Rectal smooth muscle tissue (tissue), 1 donor: ENCODE data around the gene SCYL1.
A peak's percentile ranks its signal among the peaks of the same experiment; 100 is the strongest.

Experiments used
- H3K27ac ChIP-seq: one replicate; pipeline ENCODE4 v1.7.0; 2013; ENCODE audit warnings: low read depth, low read length, inconsistent platforms
- H3K27me3 ChIP-seq: one replicate; pipeline ENCODE4 v1.7.0; 2013; ENCODE audit warnings: low read length; ENCODE audit not compliant: control insufficient read depth, insufficient read depth
- H3K36me3 ChIP-seq: one replicate; pipeline ENCODE4 v1.7.0; 2013; ENCODE audit warnings: low read length; ENCODE audit not compliant: control insufficient read depth, insufficient read depth
- H3K4me1 ChIP-seq: one replicate; pipeline ENCODE4 v1.7.0; 2013; ENCODE audit warnings: low read length; ENCODE audit not compliant: control insufficient read depth, insufficient read depth
- H3K4me3 ChIP-seq: one replicate; pipeline ENCODE4 v1.7.0; 2013; ENCODE audit warnings: low read length
- H3K9ac ChIP-seq: one replicate; pipeline ENCODE4 v1.7.0; 2013; ENCODE audit warnings: low read length

Gene SCYL1

GRCh38 chr11:65576867-65577755 is 52.2 kb downstream of the SCYL1 start:
- no peaks in the 10 kb centered on the region for H3K27me3 ChIP-seq
- peak overlapping the region; percentile 87 for H3K9ac ChIP-seq
- peaks cover 26% of the 10 kb centered on the region for H3K36me3 ChIP-seq
- H3K27ac ChIP-seq = peak overlapping the region; percentile 98
- H3K4me3 ChIP-seq = peak overlapping the region; percentile 86
- peaks cover 22% of the 10 kb centered on the region for H3K4me1 ChIP-seq

GRCh38 chr11:65577756-65578109 is 52.9 kb downstream of the SCYL1 start:
- H3K4me3 ChIP-seq = peak overlapping the region; percentile 86
- peak overlapping the region; percentile 98 for H3K27ac ChIP-seq
- peaks cover 26% of the 10 kb centered on the region for H3K36me3 ChIP-seq
- no peaks in the 10 kb centered on the region for H3K27me3 ChIP-seq
- peak overlapping the region; percentile 46 for H3K9ac ChIP-seq
- H3K4me1 ChIP-seq = peaks cover 22% of the 10 kb centered on the region

GRCh38 chr11:65578134-65578533 is 53.3 kb downstream of the SCYL1 start:
- Histone ChIP-seq H3K4me1 (peaks cover 20% of the 10 kb centered on the region), H3K36me3 (peaks cover 26% of the 10 kb centered on the region), H3K27me3 (no peaks in the 10 kb centered on the region), H3K9ac (no peak overlapping the region), H3K27ac (peak overlapping the region; percentile 98), H3K4me3 (peak overlapping the region; percentile 86)

- Histone ChIP-seq H3K4me1 (peaks cover 14% of the 10 kb centered on the region), H3K9ac (no peak overlapping the region), H3K36me3 (peaks cover 26% of the 10 kb centered on the region), H3K27ac (no peak overlapping the region), H3K27me3 (no peaks in the 10 kb centered on the region), H3K4me3 (no peak overlapping the region)
Observed at GRCh38 chr11:65578667-65579066, 53.8 kb downstream of the SCYL1 start.

- peaks cover 14% of the 10 kb centered on the region for H3K4me1 ChIP-seq
- H3K36me3 ChIP-seq = peaks cover 32% of the 10 kb centered on the region
- no peak overlapping the region for H3K9ac ChIP-seq
- H3K27ac ChIP-seq = no peak overlapping the region
- no peak overlapping the region for H3K4me3 ChIP-seq
- no peaks in the 10 kb centered on the region for H3K27me3 ChIP-seq
Observed at GRCh38 chr11:65579291-65579690, 54.4 kb downstream of the SCYL1 start.

DNA sequence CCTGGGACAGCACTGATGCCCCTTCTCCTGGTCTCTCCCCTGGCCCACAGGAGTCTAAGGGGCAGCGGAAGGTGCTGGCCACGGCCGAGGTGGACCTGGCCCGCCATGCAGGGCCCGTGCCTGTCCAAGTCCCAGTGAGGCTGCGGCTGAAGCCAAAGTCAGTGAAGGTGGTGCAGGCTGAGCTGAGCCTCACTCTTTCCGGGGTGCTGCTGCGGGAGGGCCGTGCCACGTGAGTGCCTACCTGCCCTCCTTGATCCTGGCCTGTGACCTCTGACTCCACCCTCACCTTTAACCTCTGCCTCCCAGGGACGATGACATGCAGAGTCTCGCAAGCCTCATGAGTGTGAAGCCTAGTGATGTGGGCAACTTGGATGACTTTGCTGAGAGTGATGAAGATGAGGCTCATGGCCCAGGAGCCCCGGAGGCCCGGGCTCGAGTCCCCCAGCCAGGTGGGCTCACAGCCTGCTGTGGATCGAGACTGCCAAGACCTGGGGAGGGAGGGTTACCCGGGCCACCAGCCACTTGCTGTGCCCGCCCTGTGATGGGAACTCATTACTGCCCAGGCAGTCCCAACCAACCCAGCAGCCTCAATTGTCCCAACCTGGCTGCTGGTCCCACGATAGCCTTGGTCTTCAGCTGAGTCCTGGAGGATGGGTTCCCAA is 55.3 kb downstream of the SCYL1 start:
- Histone ChIP-seq H3K27ac (no peak overlapping the region), H3K27me3 (no peaks in the 10 kb centered on the region), H3K9ac (no peak overlapping the region), H3K36me3 (peaks cover 34% of the 10 kb centered on the region), H3K4me1 (peaks cover 11% of the 10 kb centered on the region), H3K4me3 (no peak overlapping the region)

DNA sequence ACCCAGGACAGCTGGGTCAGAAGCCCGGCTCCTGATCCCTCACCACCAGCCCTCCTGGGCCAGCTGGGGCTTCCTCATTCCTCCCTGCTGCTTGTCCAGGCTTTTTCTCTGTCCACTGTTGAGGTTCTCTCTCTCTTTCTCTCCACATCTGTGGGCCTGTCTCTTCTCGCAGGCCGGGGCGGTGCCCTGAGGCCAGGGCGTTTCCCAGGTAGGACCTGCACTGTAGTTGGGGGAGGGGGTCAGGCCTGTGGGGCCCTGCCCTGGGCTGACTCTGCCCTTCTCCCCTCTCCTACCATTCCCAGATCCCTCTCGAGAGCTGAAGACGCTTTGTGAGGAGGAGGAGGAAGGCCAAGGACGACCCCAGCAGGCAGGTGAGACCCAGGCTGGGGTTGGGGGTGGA is 55.9 kb downstream of the SCYL1 start:
- Histone ChIP-seq H3K27me3 (no peaks in the 10 kb centered on the region), H3K4me1 (peaks cover 7% of the 10 kb centered on the region), H3K27ac (no peak overlapping the region), H3K36me3 (peaks cover 34% of the 10 kb centered on the region), H3K4me3 (no peak overlapping the region), H3K9ac (no peak overlapping the region)

- H3K27ac ChIP-seq = no peak overlapping the region
Observed at GRCh38 chr11:65581928-65582327, 57.0 kb downstream of the SCYL1 start.

DNA sequence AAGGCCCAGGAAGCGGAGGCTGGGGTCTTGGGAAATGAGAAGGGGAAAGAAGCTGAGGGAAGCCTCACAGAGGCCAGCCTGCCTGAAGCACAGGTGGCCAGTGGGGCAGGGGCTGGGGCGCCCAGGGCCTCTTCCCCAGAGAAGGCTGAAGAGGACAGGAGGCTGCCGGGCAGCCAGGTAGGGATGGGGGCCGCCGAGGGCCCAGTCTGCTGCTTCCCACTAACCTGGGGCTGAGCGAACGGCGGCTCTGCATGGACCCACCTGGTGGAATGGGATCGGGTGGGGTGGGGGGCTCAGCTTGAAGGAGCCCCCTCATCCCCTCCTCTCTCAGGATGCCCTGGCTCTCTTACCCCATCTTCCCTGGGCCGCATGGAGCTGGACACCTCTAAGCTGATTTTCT is 58.7 kb downstream of the SCYL1 start:
- H3K27ac ChIP-seq = no peak overlapping the region
- peaks cover 42% of the 10 kb centered on the region for H3K36me3 ChIP-seq

More at GRCh38 chr11:65581928-65582327, 57.0 kb downstream of the SCYL1 start:
- Histone ChIP-seq H3K4me1 (peaks cover 13% of the 10 kb centered on the region), H3K27me3 (no peaks in the 10 kb centered on the region), H3K4me3 (no peak overlapping the region), H3K36me3 (peaks cover 39% of the 10 kb centered on the region), H3K9ac (no peak overlapping the region)

GRCh38 chr11:65584106-65584505 is 59.2 kb downstream of the SCYL1 start:
- Histone ChIP-seq H3K4me1 (peaks cover 18% of the 10 kb centered on the region), H3K27ac (peak overlapping the region; percentile 25), H3K27me3 (no peaks in the 10 kb centered on the region), H3K36me3 (peaks cover 42% of the 10 kb centered on the region), H3K9ac (no peak overlapping the region), H3K4me3 (no peak overlapping the region)

More for the DNA sequence above, 58.7 kb downstream of the SCYL1 start:
- H3K9ac ChIP-seq = no peak overlapping the region
- no peaks in the 10 kb centered on the region for H3K27me3 ChIP-seq
- peaks cover 18% of the 10 kb centered on the region for H3K4me1 ChIP-seq
- H3K4me3 ChIP-seq = no peak overlapping the region

GRCh38 chr11:65584723-65585171 is 59.9 kb downstream of the SCYL1 start:
- H3K36me3 ChIP-seq = peaks cover 40% of the 10 kb centered on the region
- no peaks in the 10 kb centered on the region for H3K27me3 ChIP-seq
- no peak overlapping the region for H3K27ac ChIP-seq
- no peak overlapping the region for H3K4me3 ChIP-seq
- peaks cover 18% of the 10 kb centered on the region for H3K4me1 ChIP-seq
- no peak overlapping the region for H3K9ac ChIP-seq

DNA sequence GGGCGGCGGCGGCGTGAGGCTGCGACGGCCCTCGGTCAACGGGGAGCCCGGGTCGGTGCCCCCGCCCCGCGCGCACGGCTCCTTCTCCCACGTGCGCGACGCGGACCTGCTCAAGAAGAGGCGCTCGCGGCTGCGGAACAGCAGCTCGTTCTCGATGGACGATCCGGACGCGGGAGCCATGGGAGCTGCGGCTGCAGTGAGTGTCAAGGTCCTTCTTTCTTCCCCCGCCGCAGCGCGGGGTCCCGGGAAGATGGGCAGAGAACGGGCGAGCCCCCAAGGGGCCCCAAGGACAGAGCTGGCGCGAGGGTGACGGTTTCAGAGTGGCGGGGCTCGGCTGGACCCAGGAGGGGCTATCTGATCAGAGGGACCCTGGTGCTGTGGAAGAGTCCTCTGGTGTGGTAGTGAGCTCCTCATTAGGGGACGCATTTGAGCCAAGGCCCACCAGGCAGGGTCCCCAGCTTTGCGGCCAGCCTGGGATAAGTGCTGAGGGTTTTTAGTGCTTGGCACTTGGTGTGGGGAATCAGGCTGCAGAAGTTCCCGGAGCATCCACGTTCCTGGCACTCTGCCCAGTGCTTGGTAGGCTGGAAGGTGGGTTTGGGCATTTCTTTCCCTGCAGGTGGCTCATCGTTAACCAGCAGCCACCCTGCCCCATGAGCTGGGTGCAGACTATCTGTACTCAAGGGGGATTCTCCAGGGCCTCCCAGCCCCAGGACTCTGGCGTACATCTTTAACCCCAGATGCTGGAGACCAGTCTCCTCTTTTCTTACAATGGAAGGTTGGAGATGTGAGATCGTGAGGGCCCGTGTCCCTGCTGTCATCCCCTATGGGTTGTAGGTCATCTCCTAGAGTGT is 60.7 kb downstream of the SCYL1 start:
- H3K4me3 ChIP-seq = no peak overlapping the region
- H3K36me3 ChIP-seq = peaks cover 35% of the 10 kb centered on the region
- no peak overlapping the region for H3K9ac ChIP-seq
- H3K27ac ChIP-seq = peak overlapping the region; percentile 19
- no peaks in the 10 kb centered on the region for H3K27me3 ChIP-seq
- H3K4me1 ChIP-seq = peaks cover 18% of the 10 kb centered on the region
